WTC11 (cell line): Measurements from ENCODE around the gene SLC41A3. TPM values are rescaled to one million over a fixed set of nuclear protein-coding genes. Genes with fewer than 3 reads are reported as not detected.

Experiments used
- CREB1 ChIP-seq: sonication (generic); formaldehyde crosslinking; IDR thresholded peaks from 2 replicates; pipeline ENCODE4 v1.8.0; 2023; ENCODE audit warnings: mild to moderate bottlenecking, missing genetic modification reagents
- CTCF ChIP-seq: fragments of 200-600 bp; IDR thresholded peaks from 2 replicates; pipeline ENCODE4 v1.8.0; 2022; ENCODE audit warnings: antibody characterized with exemption
- ELF4 ChIP-seq: sonication (generic); formaldehyde crosslinking; IDR thresholded peaks from 2 replicates; pipeline ENCODE4 v1.8.1; 2022; ENCODE audit warnings: low read depth, mild to moderate bottlenecking, moderate library complexity, missing genetic modification reagents
- ESRRA ChIP-seq: sonication (generic); formaldehyde crosslinking; IDR thresholded peaks from 2 replicates; pipeline ENCODE4 v1.8.1; 2022; ENCODE audit warnings: mild to moderate bottlenecking, missing genetic modification reagents, borderline replicate concordance
- FOXP4 ChIP-seq: sonication (generic); formaldehyde crosslinking; IDR thresholded peaks from 2 replicates; pipeline ENCODE4 v1.8.0; 2022; ENCODE audit warnings: mild to moderate bottlenecking, missing genetic modification reagents
- GRHL2 ChIP-seq: fragments of 250-450 bp; sonication (Bioruptor Pico); IDR thresholded peaks from 2 replicates; pipeline ENCODE4 v1.8.0; 2022; ENCODE audit warnings: mild to moderate bottlenecking, moderate library complexity; ENCODE audit not compliant: insufficient replicate concordance, severe bottlenecking
- GTF2I ChIP-seq: fragments of 250-450 bp; sonication (Bioruptor Pico); conservative IDR thresholded peaks from 2 replicates; pipeline ENCODE4 v1.4.0; 2021; ENCODE audit warnings: mild to moderate bottlenecking
- HMGA2 ChIP-seq: fragments of 250-450 bp; sonication (Bioruptor Pico); IDR thresholded peaks from 2 replicates; pipeline ENCODE4 v1.4.0; 2021; ENCODE audit warnings: mild to moderate bottlenecking, moderate library complexity
- MLX ChIP-seq: sonication (generic); formaldehyde crosslinking; IDR thresholded peaks from 2 replicates; pipeline ENCODE4 v1.8.1; 2023; ENCODE audit warnings: mild to moderate bottlenecking, missing genetic modification reagents, moderate library complexity
- NFATC4 ChIP-seq: fragments of 250-450 bp; sonication (Bioruptor Pico); IDR thresholded peaks from 2 replicates; pipeline ENCODE4 v1.9.0; 2021; ENCODE audit warnings: mild to moderate bottlenecking
- NFE2L1 ChIP-seq: sonication (generic); formaldehyde crosslinking; IDR thresholded peaks from 2 replicates; pipeline ENCODE4 v1.8.1; 2023; ENCODE audit warnings: missing genetic modification reagents
- NFYB ChIP-seq: sonication (generic); formaldehyde crosslinking; conservative IDR thresholded peaks from 2 replicates; pipeline ENCODE4 v1.8.0; 2022; ENCODE audit warnings: low read depth, missing genetic modification reagents
- NR1H2 ChIP-seq: sonication (generic); formaldehyde crosslinking; IDR thresholded peaks from 2 replicates; pipeline ENCODE4 v1.9.0; 2021; ENCODE audit warnings: mild to moderate bottlenecking, moderate library complexity, missing genetic modification reagents
- RELA ChIP-seq: sonication (generic); formaldehyde crosslinking; IDR thresholded peaks from 2 replicates; pipeline ENCODE4 v1.8.1; 2022; ENCODE audit warnings: missing genetic modification reagents, mild to moderate bottlenecking, borderline replicate concordance
- RORB ChIP-seq: fragments of 250-450 bp; sonication (Bioruptor Pico); IDR thresholded peaks from 2 replicates; pipeline ENCODE4 v1.9.0; 2021; ENCODE audit warnings: mild to moderate bottlenecking
- SP1 ChIP-seq: sonication (generic); formaldehyde crosslinking; conservative IDR thresholded peaks from 2 replicates; pipeline ENCODE4 v1.8.1; 2022; ENCODE audit warnings: missing genetic modification reagents
- TEAD1 ChIP-seq: sonication (generic); formaldehyde crosslinking; IDR thresholded peaks from 2 replicates; pipeline ENCODE4 v1.8.0; 2022; ENCODE audit warnings: mild to moderate bottlenecking, missing genetic modification reagents
- TEAD4 ChIP-seq: sonication (generic); formaldehyde crosslinking; IDR thresholded peaks from 2 replicates; pipeline ENCODE4 v1.8.0; 2022; ENCODE audit warnings: mild to moderate bottlenecking, missing genetic modification reagents
- TP53 ChIP-seq: sonication (generic); formaldehyde crosslinking; IDR thresholded peaks from 2 replicates; pipeline ENCODE4 v1.8.1; 2023; ENCODE audit warnings: mild to moderate bottlenecking, missing genetic modification reagents
- USF1 ChIP-seq: sonication (generic); formaldehyde crosslinking; IDR thresholded peaks from 2 replicates; pipeline ENCODE4 v1.8.0; 2022; ENCODE audit warnings: mild to moderate bottlenecking, missing genetic modification reagents
- USF2 ChIP-seq: sonication (generic); formaldehyde crosslinking; IDR thresholded peaks from 2 replicates; pipeline ENCODE4 v1.8.1; 2023; ENCODE audit warnings: mild to moderate bottlenecking, missing genetic modification reagents, moderate library complexity
- ZNF138 ChIP-seq: sonication (generic); formaldehyde crosslinking; conservative IDR thresholded peaks from 2 replicates; pipeline ENCODE4 v1.8.1; 2022; ENCODE audit warnings: mild to moderate bottlenecking, moderate library complexity, missing genetic modification reagents
- ZNF232 ChIP-seq: sonication (generic); formaldehyde crosslinking; IDR thresholded peaks from 2 replicates; pipeline ENCODE4 v1.8.0; 2022; ENCODE audit warnings: mild to moderate bottlenecking, missing genetic modification reagents
- ZNF396 ChIP-seq: fragments of 250-450 bp; sonication (Bioruptor Pico); IDR thresholded peaks from 2 replicates; pipeline ENCODE4 v1.8.0; 2021; ENCODE audit warnings: mild to moderate bottlenecking, moderate library complexity, borderline replicate concordance
- total RNA-seq: library from RNA; stranded (reverse); gene quantifications from 3 replicates; pipeline ENCODE4 v1.2.3, GENCODE V29; 2021
- TF ChIP-seq, protein P1 (sequence below): sonication (generic); formaldehyde crosslinking; IDR thresholded peaks from 2 replicates; pipeline ENCODE4 v1.8.1; 2023; ENCODE audit warnings: mild to moderate bottlenecking, missing genetic modification reagents
- TF ChIP-seq, protein P2 (sequence below): fragments of 250-450 bp; sonication (Bioruptor Pico); conservative IDR thresholded peaks from 2 replicates; pipeline ENCODE4 v1.9.0; 2021; ENCODE audit warnings: mild to moderate bottlenecking
- TF ChIP-seq, protein P3 (sequence below): sonication (generic); formaldehyde crosslinking; IDR thresholded peaks from 2 replicates; pipeline ENCODE4 v1.8.0; 2022; ENCODE audit warnings: mild to moderate bottlenecking, missing genetic modification reagents
- TF ChIP-seq, protein P4 (sequence below): sonication (generic); formaldehyde crosslinking; IDR thresholded peaks from 2 replicates; pipeline ENCODE4 v1.8.1; 2022; ENCODE audit warnings: low read depth, mild to moderate bottlenecking, moderate library complexity, missing genetic modification reagents, borderline replicate concordance

The SLC41A3 gene
- total RNA-seq, 1 experiment from 2014 or later: 28.4 TPM

DNA sequence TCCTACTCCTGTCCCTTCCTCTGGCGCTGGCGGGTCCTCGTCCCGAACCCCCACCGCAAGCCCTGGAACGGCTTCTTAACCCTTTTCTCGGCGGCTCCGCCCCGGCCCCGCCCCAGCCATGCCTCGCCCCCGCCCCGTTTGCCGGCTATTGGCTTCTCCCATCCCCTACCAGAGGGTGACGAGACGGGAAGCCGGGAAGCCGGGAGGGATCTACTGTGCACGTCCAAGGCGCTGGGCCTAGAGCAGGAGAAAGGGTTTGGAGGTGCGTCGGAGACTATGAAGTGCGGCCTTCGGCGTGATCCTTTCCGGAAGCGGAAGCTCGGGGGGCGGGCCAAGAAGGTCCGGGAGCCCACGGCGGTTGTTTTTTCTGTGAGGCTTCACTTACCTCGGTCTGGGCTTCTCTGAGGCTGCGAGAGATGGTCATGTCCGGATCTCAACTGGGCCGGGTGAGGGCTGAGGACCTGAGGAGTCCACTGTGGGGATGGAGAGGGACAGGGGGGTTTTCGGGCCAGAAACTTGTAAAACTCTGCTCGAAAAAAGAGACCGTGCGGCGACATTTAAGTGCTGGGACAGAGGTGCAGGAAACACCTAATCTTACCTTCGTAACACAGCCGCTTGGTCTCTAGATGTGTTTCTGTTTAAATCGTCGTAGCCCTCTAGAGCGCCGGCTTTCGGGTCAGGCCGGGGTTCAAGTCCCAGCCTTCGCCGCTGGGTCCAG is 93.5 kb downstream of the SLC41A3 start (continued):
- TF ChIP-seq, protein P1, sequence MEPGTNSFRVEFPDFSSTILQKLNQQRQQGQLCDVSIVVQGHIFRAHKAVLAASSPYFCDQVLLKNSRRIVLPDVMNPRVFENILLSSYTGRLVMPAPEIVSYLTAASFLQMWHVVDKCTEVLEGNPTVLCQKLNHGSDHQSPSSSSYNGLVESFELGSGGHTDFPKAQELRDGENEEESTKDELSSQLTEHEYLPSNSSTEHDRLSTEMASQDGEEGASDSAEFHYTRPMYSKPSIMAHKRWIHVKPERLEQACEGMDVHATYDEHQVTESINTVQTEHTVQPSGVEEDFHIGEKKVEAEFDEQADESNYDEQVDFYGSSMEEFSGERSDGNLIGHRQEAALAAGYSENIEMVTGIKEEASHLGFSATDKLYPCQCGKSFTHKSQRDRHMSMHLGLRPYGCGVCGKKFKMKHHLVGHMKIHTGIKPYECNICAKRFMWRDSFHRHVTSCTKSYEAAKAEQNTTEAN (CRISPR knock-in tag): no peak
- TF ChIP-seq, protein P2, sequence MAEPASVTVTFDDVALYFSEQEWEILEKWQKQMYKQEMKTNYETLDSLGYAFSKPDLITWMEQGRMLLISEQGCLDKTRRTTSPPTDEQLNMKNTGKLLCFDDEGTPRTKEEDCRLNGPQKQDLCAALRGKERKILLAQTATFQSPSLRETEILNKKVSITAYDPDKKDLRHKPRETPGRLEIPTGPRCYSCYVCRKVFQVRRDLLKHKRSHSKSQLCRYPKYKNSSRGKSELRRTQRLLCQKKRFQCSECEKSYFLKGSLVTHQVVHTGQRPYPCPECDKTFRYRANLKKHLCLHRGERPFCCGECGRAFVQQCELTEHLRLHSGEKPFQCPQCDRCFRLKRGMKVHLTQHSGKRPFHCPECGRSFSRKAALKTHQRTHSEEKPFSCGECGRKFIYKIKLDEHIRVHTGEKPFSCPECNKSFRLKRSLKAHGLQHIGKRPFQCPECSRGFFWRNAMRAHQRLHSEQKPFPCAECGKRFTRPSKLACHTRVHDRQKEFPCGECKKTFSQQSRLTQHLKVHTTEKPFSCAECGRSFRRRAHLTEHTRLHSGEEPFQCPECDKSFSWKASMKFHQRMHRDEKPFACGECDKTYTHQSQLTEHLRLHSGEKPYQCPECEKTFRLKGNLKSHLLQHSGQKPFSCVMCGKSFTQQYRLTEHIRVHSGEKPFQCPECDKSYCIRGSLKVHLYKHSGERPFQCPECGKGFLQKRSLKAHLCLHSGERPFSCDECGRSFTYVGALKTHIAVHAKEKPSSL (CRISPR knock-in tag): no peak
- TF ChIP-seq GRHL2 (no peak), RELA (CRISPR knock-in tag) (no peak), MLX (CRISPR knock-in tag) (no peak), NFATC4 (CRISPR knock-in tag) (no peak), NR1H2 (CRISPR knock-in tag) (no peak), ZNF396 (CRISPR knock-in tag) (no peak), GTF2I (no peak), NFYB (CRISPR knock-in tag) (no peak), ZNF232 (CRISPR knock-in tag) (no peak), HMGA2 (CRISPR knock-in tag) (no peak), ELF4 (CRISPR knock-in tag) (no peak), RORB (CRISPR knock-in tag) (no peak), TEAD1 (no peak), ZNF138 (CRISPR knock-in tag) (no peak), FOXP4 (no peak), CREB1 (CRISPR knock-in tag) (0 out of 2 replicates have a peak, but pooled peaks have one; percentile 21), ESRRA (CRISPR knock-in tag) (no peak), TEAD4 (CRISPR knock-in tag) (no peak), CTCF (no peak), SP1 (CRISPR knock-in tag) (peak; percentile 72), USF2 (no peak), USF1 (CRISPR knock-in tag) (no peak), NFE2L1 (CRISPR knock-in tag) (no peak), TP53 (peak; percentile 55; the same call in 1 of the 2 replicates)
- TF ChIP-seq, protein P3, sequence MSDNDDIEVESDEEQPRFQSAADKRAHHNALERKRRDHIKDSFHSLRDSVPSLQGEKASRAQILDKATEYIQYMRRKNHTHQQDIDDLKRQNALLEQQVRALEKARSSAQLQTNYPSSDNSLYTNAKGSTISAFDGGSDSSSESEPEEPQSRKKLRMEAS (CRISPR knock-in tag): peak; percentile 61; the same call in 1 of the 2 replicates
- TF ChIP-seq, protein P4, sequence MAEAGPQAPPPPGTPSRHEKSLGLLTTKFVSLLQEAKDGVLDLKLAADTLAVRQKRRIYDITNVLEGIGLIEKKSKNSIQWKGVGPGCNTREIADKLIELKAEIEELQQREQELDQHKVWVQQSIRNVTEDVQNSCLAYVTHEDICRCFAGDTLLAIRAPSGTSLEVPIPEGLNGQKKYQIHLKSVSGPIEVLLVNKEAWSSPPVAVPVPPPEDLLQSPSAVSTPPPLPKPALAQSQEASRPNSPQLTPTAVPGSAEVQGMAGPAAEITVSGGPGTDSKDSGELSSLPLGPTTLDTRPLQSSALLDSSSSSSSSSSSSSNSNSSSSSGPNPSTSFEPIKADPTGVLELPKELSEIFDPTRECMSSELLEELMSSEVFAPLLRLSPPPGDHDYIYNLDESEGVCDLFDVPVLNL (CRISPR knock-in tag): no peak
